ENCODE results near the gene ARG2.

Gene ARG2
- 1.1 to 1.4 reads per million in 2 donors for total RNA-seq

GRCh38 chr14:67619446-67620216 is at the start of gene ARG2:
TSS of gene ARG2 (plus strand) at chr14:67619920. CDS start at chr14:67619978, 58 bp downstream.
- DNase-seq: peak; percentile 95

- DNase-seq: no peak
Observed at GRCh38 chr14:67570453-67570852, 49.3 kb upstream of the ARG2 start.

GRCh38 chr14:67571275-67571990 is 48.3 kb upstream of the ARG2 start:
- DNase-seq: no peak

DNA sequence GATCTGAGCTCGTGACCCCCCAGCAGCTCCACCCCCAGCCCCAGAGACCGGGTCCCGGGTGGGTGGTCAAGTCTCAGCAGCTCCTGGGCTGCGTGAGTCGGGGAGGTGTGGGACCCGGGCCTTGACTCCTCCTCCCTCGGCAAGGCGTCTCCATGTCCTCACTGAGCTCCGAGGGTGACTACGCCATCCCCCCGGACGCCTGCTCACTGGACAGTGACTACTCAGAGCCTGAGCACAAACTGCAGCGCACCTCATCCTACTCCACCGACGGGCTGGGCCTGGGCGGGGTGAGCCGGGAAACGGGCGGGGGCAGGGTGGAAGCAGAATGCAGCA is 47.8 kb upstream of the ARG2 start:
- no peak for DNase-seq

- DNase-seq: no peak
Observed at GRCh38 chr14:67572608-67573007, 47.1 kb upstream of the ARG2 start.

DNA sequence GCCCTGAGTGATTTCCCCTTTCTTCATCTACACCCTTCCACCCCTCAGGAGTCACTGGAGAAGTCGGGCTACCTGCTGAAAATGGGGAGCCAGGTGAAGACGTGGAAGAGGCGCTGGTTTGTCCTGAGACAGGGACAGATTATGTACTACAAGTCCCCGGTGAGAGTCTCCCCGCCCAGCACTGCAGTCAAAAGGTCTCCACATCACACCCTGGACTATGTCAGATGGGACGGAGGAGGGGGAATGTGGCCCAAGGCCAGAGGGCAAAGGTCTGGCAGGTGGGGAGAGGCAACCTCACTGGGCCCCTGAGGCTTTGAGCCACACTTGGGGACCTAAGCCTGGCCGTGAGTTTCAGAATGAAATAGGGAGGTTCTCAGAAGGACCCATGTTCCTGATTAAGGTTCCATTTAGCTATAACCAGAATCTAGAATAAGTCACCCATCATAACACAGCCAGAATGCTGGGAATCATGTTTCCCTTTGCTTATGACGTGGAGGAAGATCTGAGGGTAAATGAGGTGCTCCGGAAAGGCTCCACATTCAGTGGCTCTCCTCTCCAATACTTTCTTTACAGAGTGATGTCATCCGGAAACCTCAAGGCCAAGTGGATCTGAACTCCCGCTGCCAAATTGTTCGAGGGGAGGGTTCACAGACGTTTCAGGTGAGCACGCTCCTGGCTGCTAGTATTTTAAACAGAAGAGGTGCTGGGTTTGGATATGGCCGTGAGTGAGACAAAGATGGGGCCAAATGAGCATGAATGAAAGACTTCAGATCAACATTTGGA is 46.3 kb upstream of the ARG2 start:
- DNase-seq: no peak

- DNase-seq: no peak
Observed at GRCh38 chr14:67574156-67574555, 45.6 kb upstream of the ARG2 start.

DNA sequence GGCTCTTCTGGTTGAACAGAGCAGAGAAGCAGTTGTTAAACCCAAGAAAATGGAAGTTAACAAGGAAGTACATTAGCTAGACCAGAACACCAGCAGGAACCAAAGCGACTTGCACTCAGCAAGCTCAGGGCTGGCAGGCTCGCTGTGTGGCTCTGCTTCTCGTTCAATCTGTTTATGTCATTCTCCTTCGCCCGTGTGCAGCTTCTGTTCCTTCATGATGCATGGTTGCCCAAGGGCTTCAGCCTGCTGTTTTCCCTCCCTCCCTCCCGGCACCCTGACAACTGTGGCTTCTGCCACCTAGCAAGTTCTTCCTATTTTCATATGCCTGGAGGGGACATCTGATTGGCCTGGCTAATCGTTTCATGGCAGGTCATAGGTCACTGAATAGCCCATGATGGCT is 44.9 kb upstream of the ARG2 start:
- DNase-seq: no peak

- DNase-seq: no peak
Observed at GRCh38 chr14:67575684-67576083, 44.0 kb upstream of the ARG2 start.

DNA sequence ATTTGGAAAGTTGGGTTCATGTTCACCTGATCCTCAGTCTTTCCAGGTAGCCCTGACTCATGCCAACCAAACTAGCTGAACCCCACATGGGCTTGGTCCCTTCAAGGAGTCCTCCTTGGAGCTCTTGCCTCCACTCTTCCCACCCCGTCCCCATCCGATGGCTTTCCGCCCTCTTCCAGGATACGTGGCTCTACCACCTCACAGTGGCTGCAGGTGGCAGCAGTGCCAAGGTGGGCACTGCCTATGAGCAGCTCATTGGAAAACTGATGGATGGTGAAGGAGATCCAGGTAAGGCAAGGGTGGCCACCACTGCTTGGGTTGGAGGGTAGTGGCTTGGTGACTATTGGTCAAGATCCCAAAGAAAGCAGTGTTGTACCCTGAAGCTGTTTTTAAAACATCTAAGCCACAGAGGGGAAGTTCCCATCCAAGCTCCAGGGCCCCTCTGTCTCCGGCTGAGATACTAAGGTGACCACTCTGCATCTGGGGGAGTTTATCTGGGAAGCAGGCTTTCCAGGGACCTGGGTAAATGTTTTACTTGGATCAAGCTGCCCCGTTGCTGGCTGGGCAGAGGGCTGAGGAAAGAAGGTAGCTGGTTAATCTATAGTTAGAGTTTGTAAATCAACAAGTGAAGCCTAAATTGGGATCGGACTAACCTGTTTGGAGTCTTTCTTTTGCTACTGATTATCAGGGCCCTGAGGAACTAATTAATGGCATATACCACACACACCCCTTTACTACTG is 43.3 kb upstream of the ARG2 start:
- DNase-seq: no peak

GRCh38 chr14:67577181-67577808 is 42.4 kb upstream of the ARG2 start:
- no peak for DNase-seq

DNA sequence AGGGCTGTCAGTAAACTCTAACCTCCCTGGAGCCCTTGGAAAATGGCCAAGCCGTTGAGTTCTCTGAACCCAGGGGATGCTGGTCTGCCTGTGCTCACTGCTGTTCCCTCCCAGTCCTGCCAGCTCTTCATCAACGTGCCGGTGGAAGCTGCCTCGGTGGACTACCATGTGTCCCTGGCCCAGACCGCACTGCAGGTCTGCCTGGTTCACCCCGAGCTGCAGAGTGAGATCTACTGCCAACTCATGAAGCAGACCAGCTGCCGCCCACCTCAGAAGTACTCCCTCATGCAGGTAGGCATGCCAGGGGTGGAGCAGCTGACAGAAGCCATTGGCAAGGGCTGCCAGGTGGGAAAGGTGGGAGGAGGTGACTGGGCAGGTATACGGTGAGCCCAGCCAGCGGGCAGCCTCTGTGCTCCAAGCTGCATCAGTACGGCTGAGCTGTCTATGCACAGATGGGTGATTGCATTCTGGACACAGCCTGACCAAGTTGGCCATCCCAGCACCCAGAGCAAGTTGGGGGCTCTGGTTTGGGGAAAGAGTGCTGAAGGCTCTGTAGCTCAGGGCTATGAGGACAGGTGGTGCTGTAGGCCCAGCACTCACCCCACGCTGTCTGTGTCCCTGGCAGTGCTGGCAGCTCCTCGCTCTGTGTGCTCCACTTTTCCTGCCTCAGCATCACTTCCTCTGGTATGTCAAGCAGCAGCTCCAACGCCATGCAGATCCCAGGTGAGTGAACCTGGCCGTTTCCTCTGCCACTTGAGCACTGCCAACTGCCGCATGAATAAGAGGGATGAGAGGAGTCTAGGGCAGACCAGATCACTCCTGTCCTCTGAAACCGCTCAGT is 41.6 kb upstream of the ARG2 start:
- DNase-seq: no peak

- no peak for DNase-seq
Observed at GRCh38 chr14:67579040-67579439, 40.7 kb upstream of the ARG2 start.

DNA sequence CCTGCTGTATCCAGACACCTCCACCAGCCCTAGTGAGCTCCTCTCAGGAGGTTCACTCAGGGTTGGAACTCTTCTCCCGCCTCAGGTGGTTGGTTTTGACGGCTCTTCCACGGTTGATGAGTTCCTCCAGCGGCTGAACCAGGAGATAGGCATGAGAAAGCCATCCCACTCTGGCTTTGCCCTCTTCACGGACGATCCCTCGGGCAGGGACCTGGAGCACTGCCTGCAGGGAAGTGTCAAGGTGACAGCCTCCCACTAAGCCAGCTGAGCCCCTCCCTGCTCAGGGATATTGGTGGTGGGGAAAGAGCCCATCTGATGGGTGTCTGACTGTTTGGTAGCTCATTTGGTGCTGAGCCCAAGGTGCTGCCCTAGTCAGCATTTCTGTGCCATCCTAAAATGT is 40.1 kb upstream of the ARG2 start:
- DNase-seq: no peak

- DNase-seq: no peak
Observed at GRCh38 chr14:67580336-67581171, 39.2 kb upstream of the ARG2 start.

GRCh38 chr14:67581643-67582042 is 38.1 kb upstream of the ARG2 start:
- DNase-seq: no peak

DNA sequence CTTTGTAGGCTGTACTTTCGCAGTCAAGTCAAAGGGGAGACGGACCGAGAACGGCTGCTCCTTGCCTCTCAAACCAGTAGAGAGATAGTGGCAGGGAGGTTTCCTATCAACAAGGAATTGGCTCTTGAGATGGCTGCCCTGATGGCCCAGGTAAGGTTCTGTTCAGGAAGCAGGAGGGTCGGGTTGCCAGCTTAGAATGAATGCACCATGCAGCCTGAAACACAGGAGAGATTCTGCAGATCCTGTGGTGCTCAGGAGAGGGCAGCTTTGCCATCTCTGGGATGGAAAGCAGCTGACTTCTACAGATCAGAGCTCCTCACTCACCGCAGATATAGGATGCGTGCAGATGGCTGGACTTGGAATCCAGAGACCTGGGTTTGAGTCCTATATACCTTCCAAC is 37.7 kb upstream of the ARG2 start:
- DNase-seq: no peak

- DNase-seq: no peak
Observed at GRCh38 chr14:67583711-67584644, 35.7 kb upstream of the ARG2 start.

GRCh38 chr14:67584978-67585377 is 34.7 kb upstream of the ARG2 start:
- no peak for DNase-seq
